Measurements from ENCODE around the gene RIC8B.

Gene RIC8B

GRCh38 chr12:106883426-106883825, 108.9 kb downstream of the RIC8B start:
- no peaks in the 10 kb centered on the region for H3K79me2 ChIP-seq (ENCODE audit: low read length)
- H3K4me1 ChIP-seq (ENCODE audit: low read length) = no peaks in the 10 kb centered on the region
- no peaks in the 10 kb centered on the region for H3K9me2 ChIP-seq (replicated peaks; ENCODE audit: insufficient read depth, low read length)
- no peak for DNase-seq
- H3F3A ChIP-seq (ENCODE audit: insufficient read depth, low read length) = no peaks in the 10 kb centered on the region
- TF ChIP-seq EZH2phosphoT487 (IDR thresholded peaks at IDR 0.05; ENCODE audit: low read length) (no peak), CTCF (IDR thresholded peaks at IDR 0.05; ENCODE audit: low read length) (no peak), EZH2 (optimal IDR thresholded peaks at IDR 0.05; ENCODE audit: low read depth, low read length) (no peak)
- H3K36me3 ChIP-seq (replicated peaks; ENCODE audit: insufficient read depth, low read length) = no peaks in the 10 kb centered on the region
- no peaks in the 10 kb centered on the region for H3K9me3 ChIP-seq (replicated peaks; ENCODE audit: insufficient read depth, low read length)
- H3K4me3 ChIP-seq (ENCODE audit: low read length) = no peak overlapping the region
- no peak overlapping the region for H3K27ac ChIP-seq (ENCODE audit: low read length)
- no peak overlapping the region for H3K4me2 ChIP-seq (ENCODE audit: low read depth, low read length)
- H3K9ac ChIP-seq (ENCODE audit: low read length) = no peak overlapping the region
- H4K20me1 ChIP-seq (ENCODE audit: insufficient read depth, low read length) = no peaks in the 10 kb centered on the region
- no peaks in the 10 kb centered on the region for H3K27me3 ChIP-seq (replicated peaks; ENCODE audit: insufficient read depth, low read length)
- no peak overlapping the region for H2AFZ ChIP-seq (ENCODE audit: low read length)

GRCh38 chr12:106885026-106885425, 110.5 kb downstream of the RIC8B start:
- Histone ChIP-seq H3K9ac (ENCODE audit: low read length) (no peak overlapping the region), H3K4me3 (ENCODE audit: low read length) (no peak overlapping the region), H3K4me2 (ENCODE audit: low read depth, low read length) (no peak overlapping the region), H3K27ac (ENCODE audit: low read length) (no peak overlapping the region), H3K4me1 (ENCODE audit: low read length) (no peaks in the 10 kb centered on the region), H3K27me3 (replicated peaks; ENCODE audit: insufficient read depth, low read length) (no peaks in the 10 kb centered on the region), H3K9me3 (replicated peaks; ENCODE audit: insufficient read depth, low read length) (no peaks in the 10 kb centered on the region), H3K79me2 (ENCODE audit: low read length) (no peaks in the 10 kb centered on the region), H3K36me3 (replicated peaks; ENCODE audit: insufficient read depth, low read length) (no peaks in the 10 kb centered on the region), H2AFZ (ENCODE audit: low read length) (no peak overlapping the region), H4K20me1 (ENCODE audit: insufficient read depth, low read length) (no peaks in the 10 kb centered on the region), H3K9me2 (replicated peaks; ENCODE audit: insufficient read depth, low read length) (no peaks in the 10 kb centered on the region), H3F3A (ENCODE audit: insufficient read depth, low read length) (no peaks in the 10 kb centered on the region)
- DNase-seq = no peak
- TF ChIP-seq EZH2phosphoT487 (IDR thresholded peaks at IDR 0.05; ENCODE audit: low read length) = no peak
- TF ChIP-seq CTCF (IDR thresholded peaks at IDR 0.05; ENCODE audit: low read length) = no peak

- Histone ChIP-seq H3K9me2 (replicated peaks; ENCODE audit: insufficient read depth, low read length) (no peaks in the 10 kb centered on the region), H3K9me3 (replicated peaks; ENCODE audit: insufficient read depth, low read length) (no peaks in the 10 kb centered on the region), H3K79me2 (ENCODE audit: low read length) (no peaks in the 10 kb centered on the region), H3K27me3 (replicated peaks; ENCODE audit: insufficient read depth, low read length) (no peaks in the 10 kb centered on the region), H3F3A (ENCODE audit: insufficient read depth, low read length) (no peaks in the 10 kb centered on the region), H3K9ac (ENCODE audit: low read length) (no peak overlapping the region), H3K36me3 (replicated peaks; ENCODE audit: insufficient read depth, low read length) (no peaks in the 10 kb centered on the region), H2AFZ (ENCODE audit: low read length) (no peak overlapping the region), H4K20me1 (ENCODE audit: insufficient read depth, low read length) (no peaks in the 10 kb centered on the region), H3K27ac (ENCODE audit: low read length) (no peak overlapping the region), H3K4me1 (ENCODE audit: low read length) (no peaks in the 10 kb centered on the region), H3K4me3 (ENCODE audit: low read length) (no peak overlapping the region), H3K4me2 (ENCODE audit: low read depth, low read length) (no peak overlapping the region)
- no peak for TF ChIP-seq EZH2phosphoT487 (IDR thresholded peaks at IDR 0.05; ENCODE audit: low read length)
- TF ChIP-seq EZH2 (optimal IDR thresholded peaks at IDR 0.05; ENCODE audit: low read depth, low read length) = no peak
- no peak for TF ChIP-seq CTCF (IDR thresholded peaks at IDR 0.05; ENCODE audit: low read length)
- no peak for DNase-seq
Observed at GRCh38 chr12:106885541-106886249, 111.2 kb downstream of the RIC8B start.

Data from MM.1S (cell line).